Brain microvascular endothelial cell (primary cell): ENCODE data around the gene CHCHD4.

ENCODE experiments used
- DNase-seq: peaks from one replicate; pipeline ENCODE4 v3.0.0-alpha.2; 2020
- H3K27ac ChIP-seq: fragments of 250-450 bp; sonication (Bioruptor Pico); 2 replicates; pipeline ENCODE4 v1.5.1; 2020; ENCODE audit warnings: mild to moderate bottlenecking, moderate library complexity
- H3K27me3 ChIP-seq: fragments of 250-450 bp; sonication (Bioruptor Pico); replicated peaks from 2 replicates; pipeline ENCODE4 v1.5.1; 2020; ENCODE audit warnings: mild to moderate bottlenecking
- H3K36me3 ChIP-seq: fragments of 250-450 bp; sonication (Bioruptor Pico); replicated peaks from 2 replicates; pipeline ENCODE4 v1.5.1; 2020; ENCODE audit warnings: mild to moderate bottlenecking
- H3K4me3 ChIP-seq: 2 replicates; pipeline ENCODE4 v1.5.1; 2011; ENCODE audit warnings: low read depth, mild to moderate bottlenecking, control low read depth, low read length, moderate library complexity
- CTCF ChIP-seq: IDR thresholded peaks from 2 replicates; pipeline ENCODE4 v1.5.1; 2011; ENCODE audit warnings: low read depth, mild to moderate bottlenecking, moderate library complexity, low read length, control low read depth, inconsistent platforms; ENCODE audit errors: missing control alignments
- in situ Hi-C: cut with HindIII; loops from 2 replicates; pipeline ENCODE4 v1.10.0; 2017; ENCODE audit warnings: low sequenced_read_pairs, low pct_ligation_motif_present

The CHCHD4 gene

GRCh38 chr3:14166877-14167603 lies 42.4 kb upstream of the CHCHD4 start:
- H3K36me3 ChIP-seq: peaks cover 79% of the 10 kb centered on the region
- H3K27me3 ChIP-seq: no peaks in the 10 kb centered on the region
- DNase-seq: no peak
- no peak for TF ChIP-seq CTCF
- in situ Hi-C loops: no loop called here
- H3K27ac ChIP-seq: no peak overlapping the region
- no peak overlapping the region for H3K4me3 ChIP-seq

GRCh38 chr3:14162178-14162577 lies 37.5 kb upstream of the CHCHD4 start:
- no peak overlapping the region for H3K4me3 ChIP-seq
- in situ Hi-C loops: no loop called here
- TF ChIP-seq CTCF: no peak
- H3K27me3 ChIP-seq: no peaks in the 10 kb centered on the region
- H3K36me3 ChIP-seq: peaks cover 78% of the 10 kb centered on the region
- H3K27ac ChIP-seq: no peak overlapping the region
- no peak for DNase-seq

DNA sequence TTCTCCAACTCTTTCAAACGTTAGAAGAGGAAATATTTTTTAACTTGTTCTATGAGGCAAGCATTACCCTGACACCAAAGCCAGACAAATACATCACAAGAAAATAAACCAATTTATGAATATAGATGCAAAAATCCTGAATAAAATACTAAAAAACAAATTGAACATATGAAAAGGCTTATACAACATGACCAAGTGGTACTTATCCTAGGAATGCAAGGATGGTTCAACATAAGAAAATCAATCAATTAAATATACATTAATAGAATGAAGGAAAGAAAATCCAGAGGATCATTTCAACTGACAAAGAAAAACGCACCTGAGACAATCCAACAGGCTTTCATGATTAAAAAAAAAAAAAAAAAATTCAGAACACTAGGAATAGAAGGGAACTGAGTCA lies 36.6 kb upstream of the CHCHD4 start:
- peaks cover 80% of the 10 kb centered on the region for H3K36me3 ChIP-seq
- no peak overlapping the region for H3K27ac ChIP-seq
- H3K4me3 ChIP-seq: no peak overlapping the region
- H3K27me3 ChIP-seq: no peaks in the 10 kb centered on the region
- DNase-seq: no peak
- in situ Hi-C loops: no loop called here
- TF ChIP-seq CTCF: no peak

DNA sequence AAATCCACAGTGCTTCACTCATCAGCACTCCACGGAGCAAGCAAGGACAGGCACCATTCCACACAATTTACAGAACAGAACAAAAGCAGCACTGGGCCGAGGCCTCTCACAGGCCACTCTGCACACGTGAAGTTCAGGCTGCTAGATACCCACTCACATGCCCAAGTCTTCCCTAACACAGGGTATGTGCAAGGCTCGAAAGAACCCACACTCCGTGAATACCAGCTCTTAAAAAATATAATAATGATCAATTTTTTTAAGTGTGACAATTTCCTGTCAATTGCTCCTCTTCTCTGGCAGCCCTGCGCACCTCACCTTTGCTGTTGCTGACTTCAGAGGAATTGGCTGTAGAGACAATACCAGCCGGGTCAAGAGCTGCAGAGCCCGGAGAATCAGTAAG lies 34.8 kb upstream of the CHCHD4 start:
- in situ Hi-C loops: no loop called here

DNA sequence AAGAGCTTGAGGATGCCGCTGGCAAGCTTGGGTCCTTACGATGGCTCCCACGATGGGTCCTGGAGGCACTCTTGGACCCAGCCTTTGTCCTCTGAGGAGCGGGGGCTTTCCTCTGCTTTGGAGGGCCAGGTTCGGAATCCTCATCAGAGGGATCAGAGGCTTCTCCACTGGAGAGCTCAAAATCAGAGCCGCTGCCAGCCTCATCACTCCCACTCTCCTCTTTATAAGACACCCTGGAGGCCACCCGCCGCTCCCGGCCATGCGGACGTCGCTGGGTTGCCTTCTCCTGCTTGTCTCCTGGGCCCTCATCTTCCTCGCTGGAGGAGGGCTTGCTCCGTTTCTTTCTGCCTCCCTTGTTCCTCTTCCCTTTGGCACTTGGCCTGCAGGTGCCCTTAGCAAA lies 33.7 kb upstream of the CHCHD4 start:
- no peak overlapping the region for H3K4me3 ChIP-seq
- no peak for DNase-seq
- H3K27ac ChIP-seq: no peak overlapping the region
- in situ Hi-C loops: no loop called here
- no peak for TF ChIP-seq CTCF
- H3K36me3 ChIP-seq: peaks cover 73% of the 10 kb centered on the region
- no peaks in the 10 kb centered on the region for H3K27me3 ChIP-seq

More for the DNA sequence above, 34.8 kb upstream of the CHCHD4 start:
- no peak for DNase-seq
- no peak overlapping the region for H3K4me3 ChIP-seq
- H3K27me3 ChIP-seq: no peaks in the 10 kb centered on the region
- H3K27ac ChIP-seq: no peak overlapping the region
- peaks cover 71% of the 10 kb centered on the region for H3K36me3 ChIP-seq
- no peak for TF ChIP-seq CTCF

DNA sequence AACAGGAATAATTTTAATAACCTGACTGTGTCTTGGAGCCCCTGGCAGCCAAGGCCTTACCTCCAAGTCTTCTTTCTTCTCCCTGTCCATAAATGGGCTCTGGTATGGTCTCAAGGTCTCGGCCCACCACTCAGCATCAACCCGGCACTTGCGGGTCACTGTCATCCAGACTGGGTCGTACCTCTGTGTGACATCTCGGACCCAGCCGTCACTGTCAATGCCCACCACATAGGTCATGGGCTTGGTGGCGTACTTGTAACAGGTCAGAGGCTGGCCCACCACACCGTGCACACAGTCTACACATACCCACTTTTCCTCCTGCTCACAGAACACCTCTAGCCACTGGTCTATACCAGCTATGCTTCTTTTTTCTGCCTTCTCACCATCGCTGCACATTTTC lies 33.3 kb upstream of the CHCHD4 start:
- TF ChIP-seq CTCF: no peak
- Histone ChIP-seq H3K4me3 (no peak overlapping the region), H3K27me3 (no peaks in the 10 kb centered on the region), H3K36me3 (peaks cover 73% of the 10 kb centered on the region), H3K27ac (no peak overlapping the region)
- in situ Hi-C loops: no loop called here
- no peak for DNase-seq
